ENCODE results near the gene SELENOT.
A peak's percentile ranks its signal among the peaks of the same experiment; 100 is the strongest.

SELENOT gene, protein sequence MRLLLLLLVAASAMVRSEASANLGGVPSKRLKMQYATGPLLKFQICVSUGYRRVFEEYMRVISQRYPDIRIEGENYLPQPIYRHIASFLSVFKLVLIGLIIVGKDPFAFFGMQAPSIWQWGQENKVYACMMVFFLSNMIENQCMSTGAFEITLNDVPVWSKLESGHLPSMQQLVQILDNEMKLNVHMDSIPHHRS

DNA sequence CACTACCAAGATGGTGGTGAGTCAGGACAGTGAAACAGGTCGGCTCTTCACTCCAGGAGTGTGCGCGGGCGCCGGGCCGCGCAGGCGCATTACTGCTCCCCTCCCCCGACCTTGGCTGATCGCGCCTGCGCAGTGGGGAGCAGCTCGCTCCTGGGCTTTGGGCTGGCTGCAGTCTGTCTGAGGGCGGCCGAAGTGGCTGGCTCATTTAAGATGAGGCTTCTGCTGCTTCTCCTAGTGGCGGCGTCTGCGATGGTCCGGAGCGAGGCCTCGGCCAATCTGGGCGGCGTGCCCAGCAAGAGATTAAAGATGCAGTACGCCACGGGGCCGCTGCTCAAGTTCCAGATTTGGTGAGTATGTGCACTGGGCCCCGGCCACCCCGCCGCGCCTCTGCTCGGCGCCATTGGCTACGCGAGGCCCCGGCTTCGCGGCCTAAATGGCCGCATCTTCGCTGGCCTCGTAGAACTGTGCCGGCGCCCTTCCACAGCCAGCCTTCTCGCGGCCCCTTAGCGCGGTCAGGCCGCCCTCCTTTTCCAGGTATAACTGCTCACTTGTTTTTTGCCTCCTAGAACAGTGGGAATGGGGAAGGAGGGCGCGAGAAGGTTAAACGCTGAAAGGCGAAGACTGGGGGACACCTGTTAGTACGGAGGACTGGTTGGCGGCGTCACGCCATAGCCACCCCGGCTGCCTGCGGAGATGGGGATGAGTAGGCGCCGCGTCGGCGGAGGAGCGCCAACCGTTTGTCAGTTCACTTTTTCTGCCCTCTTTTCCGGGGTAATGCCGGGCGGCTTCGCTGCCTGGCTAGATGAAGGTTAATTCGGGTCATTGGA lies at the start of gene SELENOT:
TSS of gene SELENOT (plus strand) at position 169 of the 827 bp plus-strand sequence. CDS start at position 211, 42 bp downstream.
- peak; percentile 94 for DNase-seq (ENCODE audit: low read depth)

DNA sequence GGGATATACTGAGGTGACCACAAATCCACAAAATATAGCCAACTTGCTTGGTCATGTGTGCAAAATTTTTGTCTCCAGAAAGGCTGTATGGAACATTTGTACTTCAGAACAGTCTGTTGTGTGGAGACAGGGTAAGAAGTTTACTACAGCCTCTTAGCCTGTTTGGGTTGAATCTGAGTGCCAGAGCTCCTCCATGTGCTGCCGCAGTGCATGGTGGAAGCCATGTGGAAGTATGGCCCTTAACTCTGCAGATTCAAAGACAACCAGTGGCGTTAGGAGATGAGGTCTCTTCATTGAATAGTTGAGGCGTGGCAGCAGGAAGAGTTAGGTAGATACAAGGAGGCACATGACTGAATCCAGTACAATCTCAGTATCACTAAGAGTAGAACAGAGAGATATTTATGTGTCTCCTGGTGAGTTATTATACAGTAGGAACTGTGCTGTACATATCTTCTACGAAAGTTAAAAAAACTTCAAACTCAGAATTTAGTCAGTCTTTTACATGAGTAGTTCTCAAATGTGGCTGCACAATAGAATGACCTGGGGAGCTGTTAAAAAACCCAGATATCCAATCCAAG lies 47.2 kb upstream of the SELENOT start:
- no peak for DNase-seq (ENCODE audit: low read depth)

DNA sequence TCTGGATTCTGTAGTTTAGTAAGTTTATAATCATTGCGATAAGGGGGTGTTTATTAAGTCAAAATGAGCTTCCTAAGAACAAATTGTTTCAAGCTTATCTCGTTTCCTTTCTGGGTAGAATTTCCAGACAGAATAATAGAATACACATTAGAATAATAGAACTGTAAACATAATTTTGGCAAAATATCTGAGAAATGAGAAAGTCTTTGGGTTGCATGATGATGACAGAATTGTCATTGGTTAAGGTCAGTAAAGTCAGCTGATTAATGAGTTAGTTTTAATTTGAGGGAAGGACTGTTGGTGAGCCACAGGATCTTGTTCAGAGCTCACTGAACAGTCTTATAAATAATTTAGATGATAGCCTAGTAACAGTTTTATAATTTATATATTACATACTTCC lies 46.3 kb upstream of the SELENOT start:
- no peak for DNase-seq (ENCODE audit: low read depth)

DNA sequence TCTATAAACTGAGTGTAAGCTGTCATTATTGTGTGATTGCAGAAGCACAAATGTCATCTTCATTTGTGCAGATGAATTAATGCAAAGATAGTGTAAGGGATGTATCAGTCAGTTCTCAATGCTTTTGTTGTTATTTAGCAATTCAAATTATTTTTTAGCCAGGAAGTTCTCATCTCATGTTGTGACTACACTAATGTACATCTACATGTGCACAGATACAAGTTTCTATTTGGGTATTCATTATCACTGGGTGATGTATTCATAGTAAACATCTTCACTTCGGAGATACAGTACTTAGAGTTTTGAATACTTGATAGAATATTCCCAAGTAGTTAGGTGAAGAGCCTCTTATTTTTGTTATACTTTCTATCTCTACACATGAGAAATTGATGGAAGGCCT lies 45.4 kb upstream of the SELENOT start:
- no peak for DNase-seq (ENCODE audit: low read depth)

DNA sequence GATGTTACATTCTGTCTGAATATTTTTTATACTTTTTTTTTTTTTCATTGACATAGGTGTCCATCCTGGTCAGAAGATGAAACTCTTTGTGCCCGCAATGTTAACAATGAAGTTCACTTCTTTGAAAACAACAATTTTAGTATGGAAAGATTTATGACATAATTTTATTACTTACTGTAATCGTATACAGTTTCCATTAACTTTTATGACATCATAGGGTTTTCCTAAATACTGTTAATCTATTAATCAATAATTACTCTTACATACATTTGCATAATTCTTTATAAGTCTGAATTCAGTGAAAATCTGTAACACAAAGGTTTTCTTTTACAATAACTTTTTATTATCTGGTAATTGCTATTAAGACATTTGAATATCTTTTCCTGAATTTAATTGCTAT lies 38.9 kb upstream of the SELENOT start:
- DNase-seq (ENCODE audit: low read depth), result no peak

DNA sequence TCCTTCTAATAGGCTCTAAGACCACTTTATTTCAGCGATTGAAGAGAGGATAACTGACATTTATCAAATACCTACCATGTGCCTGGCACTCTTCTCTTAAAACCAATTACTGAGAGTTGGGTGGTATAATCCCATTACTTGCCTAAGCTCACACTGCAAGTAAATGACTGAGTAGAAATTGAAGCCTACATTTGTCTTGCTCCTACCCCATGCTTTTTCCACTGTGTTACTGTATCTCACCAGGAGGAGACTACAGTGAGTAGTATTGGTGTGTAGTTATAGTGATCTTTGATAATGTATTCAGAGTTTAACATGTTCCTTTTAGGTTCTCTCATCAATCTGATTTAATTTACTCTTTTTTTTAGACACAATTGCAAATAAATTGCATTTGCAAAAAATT lies 35.8 kb upstream of the SELENOT start:
- no peak for DNase-seq (ENCODE audit: low read depth)

DNA sequence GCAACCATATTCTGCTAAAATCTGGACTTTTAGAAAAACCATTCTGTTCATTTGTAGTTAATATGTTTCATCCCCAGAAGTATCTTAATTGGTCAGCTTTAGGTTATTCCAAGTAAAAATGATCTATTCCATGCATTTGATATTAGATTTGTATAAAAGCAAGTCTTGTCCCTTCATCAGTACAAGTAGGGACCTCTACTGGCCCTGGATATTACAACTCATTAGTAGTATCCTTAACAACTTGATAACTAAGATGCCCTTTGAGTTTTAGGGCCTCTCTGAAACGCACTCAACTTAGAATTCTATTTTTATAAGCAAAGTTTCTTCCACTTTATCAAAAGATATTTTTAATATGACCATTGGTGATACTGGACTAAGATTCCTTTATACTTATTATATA lies 25.3 kb upstream of the SELENOT start:
- DNase-seq (ENCODE audit: low read depth), result peak; percentile 16

DNA sequence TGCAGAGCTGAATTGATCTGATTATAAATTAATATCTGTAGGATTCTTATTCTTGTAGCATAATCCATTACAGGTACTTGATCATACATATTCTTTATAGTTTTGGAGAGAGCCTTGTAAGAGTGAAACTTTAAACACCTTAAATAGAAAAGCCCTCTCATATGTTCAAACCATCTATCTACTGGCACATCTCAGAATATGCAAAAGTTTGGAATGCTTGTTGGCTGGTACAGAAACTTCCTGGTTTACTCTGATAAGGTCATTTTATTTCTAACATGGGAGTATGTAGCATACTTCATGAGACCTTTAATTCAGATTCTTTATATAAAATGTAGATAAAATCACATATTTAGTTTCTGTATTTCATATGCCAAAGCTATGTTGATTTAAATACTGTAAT lies 21.9 kb upstream of the SELENOT start:
- DNase-seq (ENCODE audit: low read depth), result no peak

DNA sequence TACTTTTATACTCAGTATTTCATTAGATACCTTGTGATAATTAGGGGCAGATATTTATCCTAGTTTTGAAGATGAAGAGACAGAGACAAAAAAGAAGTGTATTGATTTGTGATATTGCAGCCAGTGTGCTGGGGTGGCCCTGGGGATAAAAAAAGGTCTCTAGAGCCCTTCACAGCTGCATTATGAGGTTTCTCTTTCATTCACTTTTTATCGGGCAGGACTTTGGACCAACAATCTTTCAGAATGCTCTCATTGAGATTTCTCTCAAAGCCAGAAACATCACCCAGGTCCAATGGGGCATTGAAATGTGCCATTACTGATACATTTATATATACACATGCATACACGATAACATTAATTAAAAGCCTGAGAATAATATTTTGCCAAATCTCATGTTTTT lies 20.5 kb upstream of the SELENOT start:
- no peak for DNase-seq (ENCODE audit: low read depth)

DNA sequence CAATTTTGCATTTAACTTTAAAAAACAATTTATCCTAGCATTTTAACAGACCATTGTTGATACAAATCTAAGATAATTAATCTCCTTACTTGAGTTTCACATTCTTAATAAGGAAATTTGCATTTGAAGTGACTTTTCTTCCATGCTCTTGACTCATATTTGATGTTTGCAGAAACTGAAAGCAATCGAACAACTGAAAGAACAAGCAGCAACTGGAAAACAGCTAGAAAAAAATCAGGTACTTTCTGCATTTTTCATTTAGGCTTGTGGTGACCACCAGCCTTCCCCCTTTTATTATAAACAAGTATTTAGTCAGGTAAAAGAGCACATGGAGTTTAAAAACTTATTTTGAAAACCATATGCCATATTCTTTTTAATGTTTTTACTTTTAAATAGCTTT lies 20.1 kb upstream of the SELENOT start:
- DNase-seq (ENCODE audit: low read depth), result no peak

DNA sequence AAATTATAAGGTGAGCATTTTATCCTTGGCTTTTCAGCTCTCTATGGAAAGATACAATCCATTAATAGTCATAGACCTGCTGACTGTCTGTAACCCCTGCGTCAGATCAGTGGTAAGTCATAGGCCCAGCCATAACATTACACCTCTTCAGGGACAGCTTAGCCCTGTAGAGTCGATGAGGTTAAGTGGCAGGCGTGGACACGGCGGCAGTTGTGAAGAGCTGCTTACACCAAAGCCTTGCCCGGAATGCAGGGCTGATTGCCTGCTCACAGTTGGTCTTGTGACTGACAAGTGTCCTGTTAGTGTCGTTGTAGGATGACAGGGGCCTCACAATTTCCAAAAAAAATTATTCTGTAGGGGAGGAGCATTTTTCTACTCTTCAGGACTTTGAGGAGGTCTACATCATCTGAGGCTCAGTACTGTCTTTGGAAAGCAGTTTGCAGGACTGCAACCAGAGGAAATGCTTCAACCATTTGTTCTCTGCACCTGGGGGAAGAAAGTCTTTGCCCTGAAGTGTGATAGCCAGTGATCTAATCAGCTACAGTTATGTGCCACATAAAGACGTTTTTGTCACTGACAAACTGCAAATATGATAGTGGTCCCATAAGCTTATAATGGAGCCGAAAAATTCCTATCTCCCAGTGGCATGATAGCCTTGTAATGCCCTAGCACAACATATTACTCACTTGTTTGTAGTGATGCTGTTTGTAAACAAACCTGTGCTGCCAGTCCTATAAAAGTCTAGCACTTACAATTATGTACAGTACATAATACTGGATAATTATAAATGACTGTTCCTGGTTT lies 14.9 kb upstream of the SELENOT start:
- DNase-seq (ENCODE audit: low read depth), result no peak

DNA sequence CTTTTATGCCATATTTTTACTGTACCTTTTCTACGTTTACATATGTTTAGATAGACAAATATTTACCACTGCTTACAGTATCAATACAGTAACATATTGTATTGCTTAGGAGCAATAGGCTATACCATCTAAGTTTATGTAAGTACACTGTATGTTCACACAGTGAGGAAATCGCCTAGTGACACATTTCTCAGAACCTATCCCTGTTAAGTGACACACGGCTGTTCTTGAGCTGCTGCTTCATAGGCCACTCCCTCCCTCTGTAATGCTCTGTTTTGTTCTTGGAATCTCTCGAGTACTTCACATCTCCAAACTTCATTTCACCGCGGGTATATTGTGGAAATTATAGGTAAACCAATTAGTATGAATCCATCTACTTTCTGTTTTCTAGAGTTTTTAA lies 13.4 kb upstream of the SELENOT start:
- DNase-seq (ENCODE audit: low read depth), result no peak

DNA sequence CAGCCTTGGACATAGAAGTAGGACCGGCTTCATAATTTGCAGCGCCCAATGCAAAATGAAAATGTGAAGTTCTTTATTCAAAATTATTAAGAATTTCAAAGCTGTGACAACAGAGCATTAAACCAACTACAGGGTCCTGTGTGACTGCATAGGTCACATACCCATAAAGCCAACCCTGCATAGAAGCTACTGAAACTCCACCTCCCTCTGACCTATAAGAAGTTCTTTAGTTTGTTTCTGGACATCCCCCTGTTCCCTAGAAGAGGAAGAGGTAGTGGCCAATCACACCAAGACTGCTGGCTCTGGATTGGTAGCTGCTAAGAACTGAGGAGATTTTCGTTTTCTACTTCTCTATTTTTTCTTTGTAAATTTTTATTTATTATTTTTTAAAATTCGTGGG lies 9.0 kb upstream of the SELENOT start:
- no peak for DNase-seq (ENCODE audit: low read depth)

DNA sequence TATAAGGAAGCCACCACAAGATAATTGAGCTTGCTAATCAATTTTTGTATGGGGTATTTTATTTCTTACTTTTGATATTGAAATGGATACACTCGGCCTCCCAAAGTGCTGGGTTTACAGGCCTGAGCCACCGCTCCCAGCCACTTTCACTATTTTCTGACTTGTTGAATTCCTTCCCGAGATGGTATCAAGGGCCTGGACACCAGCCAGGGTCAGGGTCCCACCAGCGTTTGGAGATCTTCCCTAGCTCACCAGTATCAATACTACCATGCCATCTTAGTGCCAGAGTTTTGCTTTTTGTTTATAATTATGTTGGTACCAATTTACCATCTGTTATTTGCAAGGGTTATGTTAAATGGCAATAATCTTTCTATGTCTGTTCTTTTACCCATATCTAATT lies 5.5 kb upstream of the SELENOT start:
- DNase-seq (ENCODE audit: low read depth), result no peak

DNA sequence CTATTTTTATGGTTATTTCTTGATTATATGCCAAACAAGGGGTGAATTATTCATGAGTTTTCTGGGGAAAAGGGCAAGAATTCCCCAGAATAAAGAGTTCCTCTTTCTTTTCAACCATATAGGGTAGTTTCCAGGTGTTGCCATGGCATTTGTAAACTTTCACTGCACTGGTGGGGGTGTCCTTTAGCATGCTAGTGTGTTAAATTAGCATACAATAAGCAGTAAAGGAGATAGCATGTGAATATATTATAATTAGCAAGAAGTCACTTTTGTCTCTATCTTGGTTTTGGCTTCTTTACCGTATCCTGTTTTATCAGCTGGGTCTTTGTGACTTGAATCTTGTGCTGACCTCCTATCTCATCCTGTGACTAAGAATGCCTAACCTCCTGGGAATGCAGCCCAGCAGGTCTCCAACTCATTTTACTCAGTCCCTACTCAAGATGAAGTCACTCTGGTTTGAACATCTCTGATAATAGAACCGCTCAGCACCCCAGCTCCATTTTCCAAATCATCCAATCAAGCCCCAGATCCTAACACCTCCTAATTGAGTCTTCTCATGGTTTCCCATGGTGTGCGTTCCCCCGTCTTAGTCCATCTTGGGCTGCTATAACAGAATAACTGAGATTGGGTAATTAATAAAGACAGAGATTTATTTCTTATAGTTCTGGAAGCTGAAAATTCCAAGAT lies 3.4 kb upstream of the SELENOT start:
- peak; percentile 72 for DNase-seq (ENCODE audit: low read depth)

DNA sequence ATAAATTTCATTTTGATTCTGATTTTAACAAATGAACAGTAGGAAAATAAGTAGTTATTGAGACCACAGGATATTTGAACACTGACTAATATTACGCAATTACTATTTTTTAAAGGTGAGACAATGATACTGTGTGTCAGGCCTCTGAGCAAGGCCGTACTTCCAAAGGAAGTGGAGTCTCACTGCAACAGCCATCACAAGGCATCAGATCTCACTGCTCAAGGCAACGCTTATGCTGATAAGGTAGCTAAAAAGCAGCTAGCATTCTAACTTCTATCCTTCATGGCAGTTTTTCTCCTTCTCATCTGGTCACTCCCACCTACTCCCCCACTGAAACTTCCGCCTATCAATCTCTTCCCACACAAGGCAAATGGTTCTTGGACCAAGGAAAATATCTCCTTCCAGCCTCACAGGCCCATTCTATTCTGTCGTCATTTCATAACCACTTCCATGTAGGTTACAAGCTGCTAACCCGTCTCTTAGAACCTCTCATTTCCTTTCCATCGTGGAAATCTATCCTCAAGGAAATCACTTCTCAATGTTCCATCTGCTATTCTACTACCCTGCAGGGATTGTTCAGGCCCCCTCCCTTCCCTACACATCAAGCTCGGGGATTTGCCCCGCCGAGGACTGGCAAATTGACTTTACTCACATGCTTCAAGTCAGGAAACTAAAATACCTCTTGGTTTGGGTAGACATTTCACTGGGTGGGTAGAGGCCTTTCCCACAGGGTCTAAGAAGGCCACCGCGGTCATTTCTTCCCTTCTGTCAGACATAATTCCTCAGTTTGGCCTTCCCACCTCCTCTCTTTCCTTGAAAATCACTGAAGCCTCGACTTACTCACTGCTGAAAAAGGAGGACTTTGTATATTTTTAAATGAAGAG lies 2.2 kb upstream of the SELENOT start:
- DNase-seq (ENCODE audit: low read depth), result peak; percentile 61

DNA sequence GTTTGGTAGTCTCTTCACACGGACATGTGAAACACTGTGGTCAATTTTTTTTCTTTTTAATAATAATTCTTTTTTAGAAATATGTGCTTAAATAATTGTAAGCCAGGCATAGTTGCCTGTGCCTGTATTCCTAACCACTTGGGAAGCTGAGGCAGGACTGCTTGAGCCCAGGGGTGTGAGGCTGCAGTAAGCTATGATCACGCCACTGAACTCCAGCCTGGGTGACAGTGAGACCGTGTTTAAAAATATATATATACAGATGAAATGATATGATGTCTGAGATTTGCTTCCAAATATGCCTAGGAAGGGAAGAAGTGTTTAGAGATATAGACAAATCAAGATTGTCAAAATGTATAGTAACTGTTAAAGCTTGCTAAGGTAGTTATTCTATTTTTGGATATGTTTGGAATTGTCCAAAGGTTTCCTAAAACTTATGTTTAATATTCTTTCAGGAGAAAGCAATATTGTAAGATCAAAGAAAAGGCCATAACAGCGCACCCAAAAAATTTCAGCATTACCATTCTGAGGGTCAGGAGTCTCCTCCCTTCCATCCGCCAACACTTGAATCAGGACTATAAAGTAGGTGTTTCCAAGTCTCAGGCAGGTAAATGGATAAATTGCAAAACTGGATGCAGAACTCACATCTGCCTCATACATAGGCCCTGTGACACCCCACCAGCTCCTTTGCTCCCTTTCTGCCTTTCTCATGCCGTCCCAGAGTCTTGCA lies 532 bp upstream of the SELENOT start:
- no peak for DNase-seq (ENCODE audit: low read depth)

DNA sequence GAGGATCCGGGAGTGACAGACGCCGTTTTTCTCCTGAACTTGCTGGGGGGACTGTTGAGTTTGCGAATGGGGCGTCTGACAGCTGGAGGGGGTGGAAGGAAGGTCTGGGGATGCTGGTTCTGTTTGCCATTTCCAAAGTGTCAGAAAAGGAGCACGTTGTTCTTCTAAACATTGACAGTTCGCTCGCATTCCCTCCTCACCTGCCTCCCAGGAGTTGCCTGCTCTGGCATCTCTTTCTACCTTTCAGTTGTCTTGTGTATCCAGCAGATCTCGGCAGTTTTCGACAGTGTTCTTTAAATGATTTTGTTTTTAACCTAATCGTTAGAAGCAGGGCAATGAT lies 829 bp downstream of the SELENOT start:
- no peak for DNase-seq (ENCODE audit: low read depth)

DNA sequence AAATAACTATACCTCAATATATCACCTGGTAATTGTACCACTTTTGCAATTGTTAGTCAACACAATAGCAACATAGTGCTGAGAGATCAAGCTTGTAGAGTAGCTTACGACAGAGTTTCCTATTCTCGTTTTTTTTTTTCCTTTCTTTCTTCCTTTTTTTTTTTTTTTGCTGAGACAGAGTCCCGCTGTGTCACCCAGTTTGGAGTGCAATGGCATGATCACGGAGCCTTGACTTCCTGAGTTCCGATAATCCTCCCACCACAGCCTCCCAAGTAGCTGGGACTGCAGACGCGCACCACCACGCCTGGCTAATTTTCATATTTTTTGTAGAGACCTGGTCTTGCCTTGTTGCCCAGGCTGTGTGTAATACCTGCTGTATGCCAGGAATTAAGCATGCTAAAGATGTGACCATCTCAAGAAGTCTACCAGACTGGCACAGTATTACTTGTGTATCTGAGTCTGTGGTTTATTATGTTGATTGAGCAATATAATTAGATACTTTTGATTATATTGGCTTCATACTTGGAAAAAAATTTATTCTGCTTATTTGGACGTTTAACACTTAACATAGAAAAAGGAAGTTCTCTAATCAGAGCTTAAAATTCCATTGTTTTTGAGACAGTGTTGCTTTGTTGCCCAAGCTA lies 3.0 kb downstream of the SELENOT start:
- DNase-seq (ENCODE audit: low read depth), result no peak

All from iris pigment epithelial cell (primary cell).